ENCODE results near the gene RAB10.

RAB10 gene

GRCh38 chr2:26033270-26033817 lies 540 bp upstream of the RAB10 start:
- H3K4me2 ChIP-seq (ENCODE audit: insufficient read depth, low read length): peak overlapping the region; percentile 91
- H3K4me1 ChIP-seq (ENCODE audit: insufficient read depth, low read length): peaks cover 32% of the 10 kb centered on the region
- peaks cover 47% of the 10 kb centered on the region for H3K79me2 ChIP-seq (ENCODE audit: insufficient read depth, low read length)
- H4K20me1 ChIP-seq (ENCODE audit: insufficient read depth, low read length): peaks cover 30% of the 10 kb centered on the region
- peaks cover 17% of the 10 kb centered on the region for H3K36me3 ChIP-seq (ENCODE audit: insufficient read depth, low read length)
- peak overlapping the region; percentile 73 for H3K27ac ChIP-seq (ENCODE audit: low read length)
- H3K9me3 ChIP-seq (ENCODE audit: insufficient read depth, low read length, severe bottlenecking): no peaks in the 10 kb centered on the region
- peak overlapping the region; percentile 76 for H3K9ac ChIP-seq (ENCODE audit: low read depth, low read length)
- H2AFZ ChIP-seq (ENCODE audit: low read depth, low read length): peak overlapping the region; percentile 80
- H3K27me3 ChIP-seq (ENCODE audit: insufficient read depth, low read length, poor library complexity): no peaks in the 10 kb centered on the region
- ATAC-seq (ENCODE audit: insufficient read depth, low read depth) (peak; percentile 15), DNase-seq (no peak)
- peak overlapping the region; percentile 34 to 91 for H3K4me3 ChIP-seq (ENCODE audit: low read depth in 1 of 2, low read length in 2 of 2)
- no peak for TF ChIP-seq EZH2 (IDR thresholded peaks at IDR 0.05; ENCODE audit: borderline replicate concordance, low read depth, low read length, severe bottlenecking)
- peak; percentile 5 for TF ChIP-seq CTCF (IDR thresholded peaks at IDR 0.05; ENCODE audit: borderline replicate concordance, extremely low read depth, low read length, poor library complexity, severe bottlenecking)

GRCh38 chr2:26034637-26034992 lies 731 bp downstream of the RAB10 start:
- H3K4me2 ChIP-seq (ENCODE audit: insufficient read depth, low read length): peak overlapping the region; percentile 91
- peaks cover 19% of the 10 kb centered on the region for H3K36me3 ChIP-seq (ENCODE audit: insufficient read depth, low read length)
- ATAC-seq (ENCODE audit: insufficient read depth, low read depth): no peak
- H3K4me3 ChIP-seq (ENCODE audit: low read depth in 1 of 2, low read length in 2 of 2): peak overlapping the region; percentile 81 to 91
- H4K20me1 ChIP-seq (ENCODE audit: insufficient read depth, low read length): peaks cover 37% of the 10 kb centered on the region
- H2AFZ ChIP-seq (ENCODE audit: low read depth, low read length): peak overlapping the region; percentile 92
- DNase-seq: peak; percentile 43
- peaks cover 60% of the 10 kb centered on the region for H3K79me2 ChIP-seq (ENCODE audit: insufficient read depth, low read length)
- peak overlapping the region; percentile 80 for H3K27ac ChIP-seq (ENCODE audit: low read length)
- no peaks in the 10 kb centered on the region for H3K27me3 ChIP-seq (ENCODE audit: insufficient read depth, low read length, poor library complexity)
- peak overlapping the region; percentile 76 for H3K9ac ChIP-seq (ENCODE audit: low read depth, low read length)
- TF ChIP-seq CTCF (IDR thresholded peaks at IDR 0.05; ENCODE audit: borderline replicate concordance, extremely low read depth, low read length, poor library complexity, severe bottlenecking) (no peak), EZH2 (IDR thresholded peaks at IDR 0.05; ENCODE audit: borderline replicate concordance, low read depth, low read length, severe bottlenecking) (no peak)
- H3K9me3 ChIP-seq (ENCODE audit: insufficient read depth, low read length, severe bottlenecking): no peaks in the 10 kb centered on the region
- H3K4me1 ChIP-seq (ENCODE audit: insufficient read depth, low read length): peaks cover 35% of the 10 kb centered on the region

- H3K9me3 ChIP-seq (ENCODE audit: insufficient read depth, low read length, severe bottlenecking): no peaks in the 10 kb centered on the region
- H2AFZ ChIP-seq (ENCODE audit: low read depth, low read length): no peak overlapping the region
- H3K27me3 ChIP-seq (ENCODE audit: insufficient read depth, low read length, poor library complexity): no peaks in the 10 kb centered on the region
- H3K79me2 ChIP-seq (ENCODE audit: insufficient read depth, low read length): peaks cover 66% of the 10 kb centered on the region
- DNase-seq (no peak), ATAC-seq (ENCODE audit: insufficient read depth, low read depth) (no peak)
- H3K36me3 ChIP-seq (ENCODE audit: insufficient read depth, low read length): peaks cover 24% of the 10 kb centered on the region
- peaks cover 42% of the 10 kb centered on the region for H4K20me1 ChIP-seq (ENCODE audit: insufficient read depth, low read length)
- TF ChIP-seq EZH2 (IDR thresholded peaks at IDR 0.05; ENCODE audit: borderline replicate concordance, low read depth, low read length, severe bottlenecking) (no peak), CTCF (IDR thresholded peaks at IDR 0.05; ENCODE audit: borderline replicate concordance, extremely low read depth, low read length, poor library complexity, severe bottlenecking) (no peak)
- peak overlapping the region; percentile 76 for H3K9ac ChIP-seq (ENCODE audit: low read depth, low read length)
- H3K4me2 ChIP-seq (ENCODE audit: insufficient read depth, low read length): peak overlapping the region; percentile 91
- H3K4me3 ChIP-seq (ENCODE audit: low read depth in 1 of 2, low read length in 2 of 2): peak overlapping the region; percentile 81 to 91
- peak overlapping the region; percentile 80 for H3K27ac ChIP-seq (ENCODE audit: low read length)
- peaks cover 39% of the 10 kb centered on the region for H3K4me1 ChIP-seq (ENCODE audit: insufficient read depth, low read length)
Observed at GRCh38 chr2:26035090-26035743, 1.3 kb downstream of the RAB10 start.

All from DND-41 (cell line).